Left ventricle myocardium inferior (tissue), 1 donor: ENCODE results near the gene GFRA1. TPM values are rescaled to one million over a fixed set of nuclear protein-coding genes. Genes with fewer than 3 reads are reported as not detected.

ENCODE experiments used
- DNase-seq: peaks from one replicate; pipeline ENCODE4 v3.0.0-alpha.2; 2020
- H3K27ac ChIP-seq: fragments of 200-600 bp; replicated peaks from 2 replicates; pipeline ENCODE4 v1.8.0; 2021
- H3K27me3 ChIP-seq: fragments of 200-600 bp; 2 replicates; pipeline ENCODE4 v1.8.0; 2021; ENCODE audit warnings: low read depth
- H3K36me3 ChIP-seq: fragments of 200-600 bp; 2 replicates; pipeline ENCODE4 v1.8.0; 2021
- H3K4me1 ChIP-seq: fragments of 200-600 bp; 2 replicates; pipeline ENCODE4 v1.8.0; 2021
- H3K4me3 ChIP-seq: fragments of 200-600 bp; 2 replicates; pipeline ENCODE4 v1.8.0; 2021; ENCODE audit warnings: mild to moderate bottlenecking, moderate library complexity
- H3K9me3 ChIP-seq: fragments of 200-600 bp; replicated peaks from 2 replicates; pipeline ENCODE4 v1.8.0; 2021
- CTCF ChIP-seq: fragments of 200-600 bp; IDR thresholded peaks from 2 replicates; pipeline ENCODE4 v1.8.0; 2021; ENCODE audit warnings: antibody characterized with exemption, mild to moderate bottlenecking, borderline replicate concordance
- intact Hi-C: fragments of 100-400 bp; cut with micrococcal nuclease; formaldehyde crosslinking; loops from one replicate; pipeline ENCODE4 v1.11.0; 2022
- total RNA-seq: library from RNA; stranded (reverse); fragmentation: NEBNext Ultra II Directional; extraction: Animal tissue kit (Norgen Biotek cat#: 25700); gene quantifications from one replicate; pipeline ENCODE4 v1.2.1, GENCODE V29; 2021
- donor health status: DM: no; HTN: yes; CAD: no; lungs with severe emphysema.

The GFRA1 gene
- total RNA-seq, 1 donor from 2014 or later: 5.1 TPM

- H3K9me3 ChIP-seq: peaks cover 32% of the 10 kb centered on the region
- H3K36me3 ChIP-seq: no peaks in the 10 kb centered on the region
- no peaks in the 10 kb centered on the region for H3K4me1 ChIP-seq
- no peak for TF ChIP-seq CTCF
- DNase-seq: no peak
- no peaks in the 10 kb centered on the region for H3K27me3 ChIP-seq
- H3K4me3 ChIP-seq: no peak overlapping the region
- H3K27ac ChIP-seq: no peak overlapping the region
- intact Hi-C loops: no loop called here
Observed at GRCh38 chr10:116030576-116030975, 242.4 kb downstream of the GFRA1 start.

- intact Hi-C loops: no loop called here
- Histone ChIP-seq H3K4me3 (no peak overlapping the region), H3K9me3 (peaks cover 27% of the 10 kb centered on the region), H3K36me3 (no peaks in the 10 kb centered on the region), H3K27me3 (no peaks in the 10 kb centered on the region), H3K27ac (no peak overlapping the region), H3K4me1 (no peaks in the 10 kb centered on the region)
- DNase-seq: no peak
- TF ChIP-seq CTCF: no peak
Observed at GRCh38 chr10:116029826-116030225, 243.2 kb downstream of the GFRA1 start.

GRCh38 chr10:116027355-116027754 lies 245.7 kb downstream of the GFRA1 start:
- no peak overlapping the region for H3K4me3 ChIP-seq
- no peak overlapping the region for H3K27ac ChIP-seq
- no peaks in the 10 kb centered on the region for H3K4me1 ChIP-seq
- TF ChIP-seq CTCF: no peak
- no peaks in the 10 kb centered on the region for H3K36me3 ChIP-seq
- DNase-seq: no peak
- H3K9me3 ChIP-seq: peaks cover 5% of the 10 kb centered on the region
- intact Hi-C loops: no loop called here
- H3K27me3 ChIP-seq: no peaks in the 10 kb centered on the region

- Histone ChIP-seq H3K4me1 (no peaks in the 10 kb centered on the region), H3K4me3 (no peak overlapping the region), H3K27me3 (no peaks in the 10 kb centered on the region), H3K36me3 (no peaks in the 10 kb centered on the region), H3K9me3 (no peaks in the 10 kb centered on the region), H3K27ac (no peak overlapping the region)
- no peak for TF ChIP-seq CTCF
- no peak for DNase-seq
- intact Hi-C loops: no loop called here
Observed at GRCh38 chr10:116026725-116027124, 246.3 kb downstream of the GFRA1 start.

GRCh38 chr10:116026315-116026714 lies 246.7 kb downstream of the GFRA1 start:
- Histone ChIP-seq H3K9me3 (no peaks in the 10 kb centered on the region), H3K27me3 (no peaks in the 10 kb centered on the region), H3K4me3 (no peak overlapping the region), H3K4me1 (no peaks in the 10 kb centered on the region), H3K36me3 (no peaks in the 10 kb centered on the region), H3K27ac (no peak overlapping the region)
- intact Hi-C loops: no loop called here
- TF ChIP-seq CTCF: no peak
- DNase-seq: no peak
